PC-3 (cell line): ENCODE results near the gene MAPRE3. TPM values are rescaled to one million over a fixed set of nuclear protein-coding genes. Genes with fewer than 3 reads are reported as not detected.

ENCODE experiments used
- ATAC-seq: fragments of 200-7000 bp; cut with Tn5 transposase; 2 replicates; pipeline ENCODE4 v1.9.1; 2020; ENCODE audit warnings: mild to moderate bottlenecking, moderate library complexity
- BruUV-seq: library from RNA; stranded (reverse); fragments of 400-500 nt; replicated peaks from 2 replicates; lab custom pipeline; 2021; lab: Mats Ljungman, UMichigan
- CTCF ChIA-PET: fragments of 300-600 bp; sonication (Branson Sonifier 250); formaldehyde crosslinking; loops from one replicate; lab custom pipeline; 2022; ENCODE audit warnings: antibody characterized with exemption; lab: Charles Lee
- POLR2A ChIA-PET: fragments of 300-600 bp; sonication (Branson Sonifier 250); formaldehyde crosslinking; loops from one replicate; lab custom pipeline; 2022; ENCODE audit warnings: antibody characterized with exemption; ENCODE audit not compliant: unreplicated experiment; lab: Charles Lee
- DNase-seq: peaks from one replicate; pipeline ENCODE4 v3.0.0-alpha.2; 2015
- H2AFZ ChIP-seq: fragments of 300-600 bp; sonication (generic); 2 replicates; pipeline ENCODE4 v1.6.0; 2016; ENCODE audit warnings: antibody characterized with exemption, low read length
- H3F3A ChIP-seq: fragments of 300-600 bp; sonication (generic); one replicate; pipeline ENCODE4 v1.6.0; 2017; ENCODE audit warnings: antibody characterized with exemption, low read length, control low read depth, mild to moderate bottlenecking; ENCODE audit not compliant: unreplicated experiment
- H3K27ac ChIP-seq: fragments of 300-600 bp; sonication (generic); 2 replicates; pipeline ENCODE4 v1.5.1; 2016; ENCODE audit warnings: mild to moderate bottlenecking, low read length
- H3K27me3 ChIP-seq: fragments of 300-600 bp; sonication (generic); 2 replicates; pipeline ENCODE4 v1.6.1; 2016; ENCODE audit warnings: low read length, mixed read lengths
- H3K36me3 ChIP-seq: fragments of 300-600 bp; sonication (generic); 2 replicates; pipeline ENCODE4 v1.6.1; 2016; ENCODE audit warnings: low read depth, mixed run types, low read length, mixed read lengths
- H3K4me1 ChIP-seq: fragments of 300-600 bp; sonication (generic); 2 replicates; pipeline ENCODE4 v1.5.1; 2016; ENCODE audit warnings: low read length; ENCODE audit not compliant: insufficient read depth
- H3K4me2 ChIP-seq: fragments of 300-600 bp; sonication (generic); 2 replicates; pipeline ENCODE4 v1.6.0; 2016; ENCODE audit warnings: low read length
- H3K4me3 ChIP-seq: fragments of 300-600 bp; sonication (generic); 2 replicates; pipeline ENCODE4 v1.5.1; 2016; ENCODE audit warnings: mild to moderate bottlenecking, low read length, mixed read lengths
- H3K79me2 ChIP-seq: fragments of 300-600 bp; sonication (generic); 2 replicates; pipeline ENCODE4 v1.6.1; 2017; ENCODE audit warnings: low read length, mixed read lengths
- H3K9ac ChIP-seq: fragments of 300-600 bp; sonication (generic); 2 replicates; pipeline ENCODE4 v1.6.0; 2016; ENCODE audit warnings: mild to moderate bottlenecking, low read length
- H3K9me2 ChIP-seq: fragments of 300-600 bp; sonication (generic); replicated peaks from 2 replicates; pipeline ENCODE4 v1.6.1; 2016; ENCODE audit warnings: mixed run types, low read length, mixed read lengths
- H3K9me3 ChIP-seq: fragments of 300-600 bp; sonication (generic); 2 replicates; pipeline ENCODE4 v1.6.1; 2016; ENCODE audit warnings: low read length, mixed read lengths
- H4K20me1 ChIP-seq: fragments of 300-600 bp; sonication (generic); 2 replicates; pipeline ENCODE4 v1.6.1; 2016; ENCODE audit warnings: low read length, mixed read lengths
- CTCF ChIP-seq: fragments of 300-600 bp; sonication (generic); conservative IDR thresholded peaks from 2 replicates; pipeline ENCODE4 v1.5.1; 2017; ENCODE audit warnings: antibody characterized with exemption, low read depth, mild to moderate bottlenecking, low read length
- EZH2 ChIP-seq: fragments of 300-600 bp; sonication (generic); IDR thresholded peaks from one replicate; pipeline ENCODE4 v1.6.1; 2017; ENCODE audit warnings: antibody characterized with exemption, mild to moderate bottlenecking, low read length; ENCODE audit not compliant: unreplicated experiment
- EZH2phosphoT487 ChIP-seq: fragments of 300-600 bp; sonication (generic); IDR thresholded peaks from 2 replicates; pipeline ENCODE4 v1.6.1; 2018; ENCODE audit warnings: mild to moderate bottlenecking, antibody characterized with exemption, low read length, borderline replicate concordance
- intact Hi-C: fragments of 100-400 bp; cut with micrococcal nuclease; formaldehyde crosslinking; loops from 2 replicates; pipeline ENCODE4 v1.9.0; 2023
- total RNA-seq: library from RNA; depleted of rRNA; stranded (reverse); fragments of >200 nt; gene quantifications from 2 replicates; pipeline ENCODE4 v1.2.3, GENCODE V29; 2014

MAPRE3 gene
- total RNA-seq, 1 experiment from 2014 or later = 11.9 TPM

DNA sequence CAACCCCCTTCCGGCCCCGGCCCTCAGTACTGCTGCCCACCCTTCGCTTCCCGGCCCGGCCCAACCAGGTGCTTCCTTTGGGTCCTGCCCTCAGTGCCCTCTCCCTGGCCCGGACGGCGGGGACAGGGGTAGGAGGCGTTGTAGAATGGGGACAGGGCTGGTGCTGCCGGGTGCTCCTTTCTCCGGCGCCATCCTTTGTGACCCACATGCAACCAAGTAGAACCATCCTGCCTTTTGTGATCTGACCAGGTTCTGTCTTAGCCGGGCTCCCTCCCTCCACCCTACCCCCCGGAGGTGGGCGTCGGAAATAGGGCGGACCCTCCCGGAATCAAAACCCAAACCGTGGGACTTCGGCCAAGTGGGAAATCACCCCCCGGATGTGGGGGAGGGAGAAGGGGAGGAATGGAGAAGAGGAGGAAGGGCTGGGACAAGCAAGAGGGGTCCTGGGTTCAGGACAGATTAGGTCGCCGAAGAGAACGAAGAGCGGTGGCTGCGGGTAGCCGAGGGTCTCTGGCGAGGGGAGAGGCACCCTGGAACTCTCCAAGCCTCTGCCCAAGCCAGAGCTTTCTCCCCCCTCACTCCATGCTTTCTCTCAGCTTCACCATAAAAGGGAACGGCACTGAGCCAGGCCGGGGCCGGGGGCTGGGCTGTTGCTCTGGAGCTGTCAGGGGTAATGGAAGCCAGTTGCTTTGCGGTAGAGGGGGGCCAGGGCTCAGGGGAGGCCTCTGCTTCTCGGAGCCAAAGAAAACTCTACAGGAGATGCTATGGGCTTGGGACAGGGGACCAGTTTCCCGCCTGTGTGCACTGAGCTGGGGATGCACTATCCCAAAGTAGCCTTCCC lies 101.8 kb downstream of the MAPRE3 start:
- BruUV-seq = TSS peak; percentile 44
- TF ChIP-seq CTCF (no peak), EZH2 (no peak), EZH2phosphoT487 (no peak)
- H3K27me3 ChIP-seq = no peaks in the 10 kb centered on the region
- H4K20me1 ChIP-seq = no peaks in the 10 kb centered on the region
- ATAC-seq (peak; percentile 42), DNase-seq (no peak)
- H3K27ac ChIP-seq = no peak overlapping the region
- H3K4me1 ChIP-seq = peaks cover 12% of the 10 kb centered on the region
- no peaks in the 10 kb centered on the region for H3F3A ChIP-seq
- H3K4me2 ChIP-seq = peak overlapping the region; percentile 93
- H3K79me2 ChIP-seq = peaks cover 38% of the 10 kb centered on the region
- no peaks in the 10 kb centered on the region for H3K9me3 ChIP-seq
- POLR2A ChIA-PET = no interaction called here
- peak overlapping the region; percentile 86 for H3K4me3 ChIP-seq
- intact Hi-C loops = loop anchor here (1.0 kb wide), 1 partner anchor 298 kb away; the partner anchor contains the start of genes EIF2B4 and SNX17
- peaks cover 13% of the 10 kb centered on the region for H3K36me3 ChIP-seq
- peak overlapping the region; percentile 95 for H2AFZ ChIP-seq
- peak overlapping the region; percentile 96 for H3K9ac ChIP-seq
- CTCF ChIA-PET = interaction anchor here (0.5 kb wide), 1 partner anchor 221 kb away, joined by 14 read pairs; no protein-coding TSS in a partner anchor
- no peaks in the 10 kb centered on the region for H3K9me2 ChIP-seq

DNA sequence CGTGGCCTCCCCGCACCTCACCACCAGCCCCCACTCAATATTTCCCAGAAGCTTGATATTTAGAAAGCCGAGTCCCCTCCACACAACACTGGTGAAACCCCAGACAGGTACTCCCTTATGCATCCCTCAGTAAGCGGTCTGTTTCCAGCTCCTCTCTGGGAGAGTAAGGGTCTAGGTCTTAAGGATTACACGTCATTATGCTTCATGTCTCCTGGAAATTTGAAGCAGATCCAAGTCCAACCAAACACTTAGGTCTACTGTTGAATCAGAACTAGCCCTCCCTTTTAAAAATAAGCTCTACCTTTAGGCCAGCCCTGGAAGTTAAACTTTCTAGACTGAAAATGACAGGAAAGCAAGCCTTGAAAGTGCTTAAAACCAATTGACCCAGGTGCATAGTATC lies 102.5 kb downstream of the MAPRE3 start:
- H2AFZ ChIP-seq = no peak overlapping the region
- no peak overlapping the region for H3K9ac ChIP-seq
- no peak for TF ChIP-seq CTCF
- no peak for TF ChIP-seq EZH2phosphoT487
- TF ChIP-seq EZH2 = no peak
- ChIA-PET CTCF (no interaction called here), POLR2A (no interaction called here)
- no peak for ATAC-seq
- no peaks in the 10 kb centered on the region for H3K27me3 ChIP-seq
- H3K4me2 ChIP-seq = no peak overlapping the region
- intact Hi-C loops = no loop called here
- no peaks in the 10 kb centered on the region for H3K9me2 ChIP-seq
- no peaks in the 10 kb centered on the region for H4K20me1 ChIP-seq
- peaks cover 12% of the 10 kb centered on the region for H3K4me1 ChIP-seq
- no peaks in the 10 kb centered on the region for H3F3A ChIP-seq
- no peak for DNase-seq
- H3K79me2 ChIP-seq = peaks cover 34% of the 10 kb centered on the region
- H3K4me3 ChIP-seq = no peak overlapping the region
- no peaks in the 10 kb centered on the region for H3K9me3 ChIP-seq
- H3K27ac ChIP-seq = no peak overlapping the region
- H3K36me3 ChIP-seq = peaks cover 13% of the 10 kb centered on the region
- BruUV-seq = no TSS peak

GRCh38 chr2:27073782-27074181 lies 103.3 kb downstream of the MAPRE3 start:
- BruUV-seq = no TSS peak
- intact Hi-C loops = no loop called here

More at GRCh38 chr2:27073782-27074181, 103.3 kb downstream of the MAPRE3 start:
- Histone ChIP-seq H3K36me3 (peaks cover 7% of the 10 kb centered on the region), H3K9me3 (no peaks in the 10 kb centered on the region), H3K4me1 (peaks cover 12% of the 10 kb centered on the region), H3K79me2 (peaks cover 26% of the 10 kb centered on the region), H3F3A (no peaks in the 10 kb centered on the region), H2AFZ (no peak overlapping the region), H3K4me3 (no peak overlapping the region), H4K20me1 (no peaks in the 10 kb centered on the region), H3K27me3 (no peaks in the 10 kb centered on the region), H3K9me2 (no peaks in the 10 kb centered on the region), H3K27ac (no peak overlapping the region), H3K4me2 (no peak overlapping the region), H3K9ac (no peak overlapping the region)
- POLR2A ChIA-PET = no interaction called here
- no peak for TF ChIP-seq EZH2phosphoT487
- no peak for DNase-seq
- CTCF ChIA-PET = no interaction called here
- ATAC-seq = no peak
